Tibial artery (tissue), 4 donors: ENCODE results near the gene RNLS.

Experiments used
- DNase-seq, 2 donors: peaks; one replicate each; pipeline ENCODE4 v3.0.0-alpha.2; 2019
- H3K27ac ChIP-seq, 2 donors: fragments of 200-600 bp; sonication (generic) in 1 of 2; 1 replicate in 1 of 2; 2 replicates in 1 of 2; pipeline ENCODE4 v1.5.1; 2018 to 2019; ENCODE audit warnings: mild to moderate bottlenecking in 1 of 2
- H3K27me3 ChIP-seq, 2 donors: fragments of 200-600 bp; sonication (generic) in 1 of 2; one replicate each; pipeline versions ENCODE4 v1.5.1 to v1.6.0; 2016 to 2019
- H3K36me3 ChIP-seq, 3 donors: fragments of 200-600 bp; sonication (generic) in 2 of 3; one replicate each; pipeline ENCODE4 v1.5.1; 2016 to 2019; ENCODE audit warnings: mild to moderate bottlenecking in 2 of 3
- H3K4me1 ChIP-seq, 4 donors: fragments of 200-600 bp; sonication (generic) in 2 of 4; 1 replicate in 3 of 4; 2 replicates in 1 of 4; pipeline ENCODE4 v1.5.1; 2016 to 2019
- H3K4me3 ChIP-seq, 2 donors: fragments of 200-600 bp; sonication (generic) in 1 of 2; 1 replicate in 1 of 2; 2 replicates in 1 of 2; pipeline ENCODE4 v1.5.1; 2018 to 2019; ENCODE audit warnings: mild to moderate bottlenecking in 2 of 2
- H3K9me3 ChIP-seq, 3 donors: fragments of 200-600 bp; sonication (generic) in 1 of 3; one replicate each; pipeline ENCODE4 v1.5.1; 2016 to 2019
- CTCF ChIP-seq, 2 experiments: fragments of 200-600 bp in 1 of 2; fragments of 450-650 bp in 1 of 2; IDR thresholded peaks; one replicate each; pipeline ENCODE4 v1.5.1; 2017 to 2019; ENCODE audit warnings: antibody characterized with exemption in 2 of 2, mild to moderate bottlenecking in 1 of 2, moderate library complexity in 1 of 2
- intact Hi-C: fragments of 100-400 bp; cut with DNase I; formaldehyde crosslinking; loops from one replicate; pipeline ENCODE4 v1.15.0; 2023; ENCODE audit warnings: low total_unique reads

Gene RNLS

GRCh38 chr10:88399240-88399639 lies 183.9 kb downstream of the RNLS start:
- no peak for DNase-seq
- Histone ChIP-seq H3K36me3 (no peaks in the 10 kb centered on the region), H3K9me3 (peaks cover 0 to 15% (median 12%) of the 10 kb centered on the region in 3 donors), H3K27me3 (no peaks in the 10 kb centered on the region), H3K27ac (no peak overlapping the region), H3K4me3 (no peak overlapping the region), H3K4me1 (no peaks in the 10 kb centered on the region)
- intact Hi-C loops = no loop called here
- TF ChIP-seq CTCF (IDR thresholded peaks at IDR 0.05) = no peak

GRCh38 chr10:88395677-88396076 lies 187.4 kb downstream of the RNLS start:
- Histone ChIP-seq H3K27me3 (no peaks in the 10 kb centered on the region), H3K36me3 (no peaks in the 10 kb centered on the region), H3K4me1 (no peaks in the 10 kb centered on the region), H3K27ac (no peak overlapping the region), H3K4me3 (no peak overlapping the region), H3K9me3 (peaks cover 0 to 15% (median 12%) of the 10 kb centered on the region in 3 donors)
- intact Hi-C loops = no loop called here
- no peak for TF ChIP-seq CTCF (IDR thresholded peaks at IDR 0.05)
- no peak for DNase-seq

GRCh38 chr10:88392222-88392621 lies 190.9 kb downstream of the RNLS start:
- H3K4me1 ChIP-seq = peaks cover 0 to 7% (median 0%) of the 10 kb centered on the region in 4 donors
- no peak overlapping the region for H3K4me3 ChIP-seq
- H3K36me3 ChIP-seq = no peaks in the 10 kb centered on the region
- DNase-seq = no peak
- TF ChIP-seq CTCF (IDR thresholded peaks at IDR 0.05) = no peak
- H3K27me3 ChIP-seq = no peaks in the 10 kb centered on the region
- H3K27ac ChIP-seq = no peak overlapping the region
- intact Hi-C loops = no loop called here
- peaks cover 0 to 12% (median 7%) of the 10 kb centered on the region in 3 donors for H3K9me3 ChIP-seq

GRCh38 chr10:88390041-88390440 lies 193.1 kb downstream of the RNLS start:
- DNase-seq = no peak
- Histone ChIP-seq H3K9me3 (no peaks in the 10 kb centered on the region), H3K4me3 (no peak overlapping the region), H3K36me3 (no peaks in the 10 kb centered on the region), H3K4me1 (peaks cover 0 to 24% (median 16%) of the 10 kb centered on the region in 4 donors), H3K27ac (no peak overlapping the region), H3K27me3 (no peaks in the 10 kb centered on the region)
- TF ChIP-seq CTCF (IDR thresholded peaks at IDR 0.05) = no peak
- intact Hi-C loops = no loop called here

GRCh38 chr10:88389456-88389855 lies 193.7 kb downstream of the RNLS start:
- no peaks in the 10 kb centered on the region for H3K9me3 ChIP-seq
- intact Hi-C loops = loop anchor here (5.0 to 10.0 kb wide), 3 partner anchors 235 to 527 kb away; partner anchors contain the start of genes KLLN and PTEN
- H3K4me3 ChIP-seq = no peak overlapping the region
- H3K27me3 ChIP-seq = no peaks in the 10 kb centered on the region
- peak; percentile 63 to 68 for TF ChIP-seq CTCF (IDR thresholded peaks at IDR 0.05)
- H3K27ac ChIP-seq = no peak overlapping the region
- peak in 1 of 2 donors; percentile 23 for DNase-seq
- no peaks in the 10 kb centered on the region for H3K36me3 ChIP-seq
- H3K4me1 ChIP-seq = peaks cover 0 to 24% (median 16%) of the 10 kb centered on the region in 4 donors

- DNase-seq = no peak
- Histone ChIP-seq H3K4me1 (peaks cover 0 to 24% (median 16%) of the 10 kb centered on the region in 4 donors), H3K27me3 (no peaks in the 10 kb centered on the region), H3K36me3 (no peaks in the 10 kb centered on the region), H3K27ac (peak overlapping the region; percentile 36 to 74), H3K4me3 (no peak overlapping the region), H3K9me3 (no peaks in the 10 kb centered on the region)
- no peak for TF ChIP-seq CTCF (IDR thresholded peaks at IDR 0.05)
- intact Hi-C loops = loop anchor here (5.0 to 10.0 kb wide), 3 partner anchors 234 to 526 kb away; partner anchors contain the start of genes KLLN and PTEN
Measured at GRCh38 chr10:88388324-88388723, 194.8 kb downstream of the RNLS start.
